GM12874 (cell line): ENCODE measurements around the gene RPL36AL.

Experiments
- CTCF ChIP-seq: IDR thresholded peaks from 2 replicates; pipeline ENCODE4 v1.5.1; 2011; ENCODE audit warnings: low read depth, mild to moderate bottlenecking, control low read depth, low read length, moderate library complexity; ENCODE audit not compliant: insufficient read depth

Gene RPL36AL

GRCh38 chr14:49640540-49641417 lies 20.4 kb upstream of the RPL36AL start:
- no peak for TF ChIP-seq CTCF

GRCh38 chr14:49637534-49638078 lies 17.2 kb upstream of the RPL36AL start:
- no peak for TF ChIP-seq CTCF

- no peak for TF ChIP-seq CTCF
Observed at GRCh38 chr14:49636866-49637265, 16.4 kb upstream of the RPL36AL start.

- TF ChIP-seq CTCF, result no peak
Observed at GRCh38 chr14:49634547-49635334, 14.3 kb upstream of the RPL36AL start, which contains the start of gene DNAAF2. Gene DNAAF2, minus strand, starts transcription at chr14:49635244. Its CDS starts 95 bp downstream, at chr14:49635149.

GRCh38 chr14:49633640-49634546 lies 13.5 kb upstream of the RPL36AL start:
- peak; percentile 88 for TF ChIP-seq CTCF

GRCh38 chr14:49623941-49624839 lies 3.8 kb upstream of the RPL36AL start:
- TF ChIP-seq CTCF, result no peak
